OCI-LY1 (cell line): ENCODE measurements around the gene CCDC85A.

Experiments
- EZH2 ChIP-seq: fragments of 200-600 bp; sonication (generic), shearing (Covaris generic); IDR thresholded peaks from 2 replicates; pipeline ENCODE4 v1.8.0; 2017; ENCODE audit warnings: borderline replicate concordance, mixed run types, mild to moderate bottlenecking, antibody characterized with exemption, low read length, moderate library complexity, mixed read lengths
- TF ChIP-seq, protein P1 (sequence below): fragments of 200-600 bp; sonication (generic), shearing (Covaris generic); IDR thresholded peaks from 2 replicates; pipeline ENCODE4 v1.5.1; 2017; ENCODE audit warnings: mild to moderate bottlenecking, antibody characterized with exemption, low read length, moderate library complexity, mixed read lengths

DNA sequence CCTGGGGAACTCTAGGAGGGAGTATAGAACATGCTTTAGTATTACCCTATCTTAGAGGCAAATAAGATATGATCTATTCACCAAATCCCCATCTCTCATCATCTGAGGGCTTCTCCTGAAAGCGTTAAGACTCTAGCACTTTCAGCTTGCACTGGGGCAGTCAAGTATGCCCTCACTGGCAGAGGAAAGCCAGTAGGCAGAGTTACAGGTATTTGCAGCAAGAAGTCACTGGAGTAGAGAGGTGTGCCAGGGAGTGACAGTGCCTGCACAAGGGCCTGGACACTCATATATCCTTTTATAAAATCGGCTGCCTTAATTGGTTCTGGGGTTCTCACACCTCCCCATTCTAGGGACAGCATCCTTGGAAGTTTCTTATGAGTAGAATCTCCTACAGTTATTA lies 31.9 kb upstream of the CCDC85A start:
- TF ChIP-seq, protein P1, sequence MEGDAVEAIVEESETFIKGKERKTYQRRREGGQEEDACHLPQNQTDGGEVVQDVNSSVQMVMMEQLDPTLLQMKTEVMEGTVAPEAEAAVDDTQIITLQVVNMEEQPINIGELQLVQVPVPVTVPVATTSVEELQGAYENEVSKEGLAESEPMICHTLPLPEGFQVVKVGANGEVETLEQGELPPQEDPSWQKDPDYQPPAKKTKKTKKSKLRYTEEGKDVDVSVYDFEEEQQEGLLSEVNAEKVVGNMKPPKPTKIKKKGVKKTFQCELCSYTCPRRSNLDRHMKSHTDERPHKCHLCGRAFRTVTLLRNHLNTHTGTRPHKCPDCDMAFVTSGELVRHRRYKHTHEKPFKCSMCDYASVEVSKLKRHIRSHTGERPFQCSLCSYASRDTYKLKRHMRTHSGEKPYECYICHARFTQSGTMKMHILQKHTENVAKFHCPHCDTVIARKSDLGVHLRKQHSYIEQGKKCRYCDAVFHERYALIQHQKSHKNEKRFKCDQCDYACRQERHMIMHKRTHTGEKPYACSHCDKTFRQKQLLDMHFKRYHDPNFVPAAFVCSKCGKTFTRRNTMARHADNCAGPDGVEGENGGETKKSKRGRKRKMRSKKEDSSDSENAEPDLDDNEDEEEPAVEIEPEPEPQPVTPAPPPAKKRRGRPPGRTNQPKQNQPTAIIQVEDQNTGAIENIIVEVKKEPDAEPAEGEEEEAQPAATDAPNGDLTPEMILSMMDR = no peak
- no peak for TF ChIP-seq EZH2
